Breast epithelium (tissue), 3 donors: ENCODE measurements around the gene TLDC2.

Experiments used
- CTCF ChIP-seq, 3 donors: fragments of 450-650 bp; IDR thresholded peaks; one replicate each; pipeline ENCODE4 v1.5.1; 2016 to 2017; ENCODE audit warnings: antibody characterized with exemption in 3 of 3, mild to moderate bottlenecking in 3 of 3, moderate library complexity in 3 of 3
- POLR2A ChIP-seq: fragments of 450-650 bp; IDR thresholded peaks from one replicate; pipeline ENCODE4 v1.6.1; 2016; ENCODE audit warnings: antibody characterized with exemption, mild to moderate bottlenecking, moderate library complexity

GRCh38 chr20:36832791-36833190, 43.1 kb upstream of the TLDC2 start:
- TF ChIP-seq CTCF (IDR thresholded peaks at IDR 0.05) (no peak), POLR2A (no peak)
